Brain microvascular endothelial cell (primary cell): ENCODE data around the gene ADAMTS20.

Experiments
- DNase-seq: peaks from one replicate; pipeline ENCODE4 v3.0.0-alpha.2; 2020
- H3K27ac ChIP-seq: fragments of 250-450 bp; sonication (Bioruptor Pico); 2 replicates; pipeline ENCODE4 v1.5.1; 2020; ENCODE audit warnings: mild to moderate bottlenecking, moderate library complexity
- H3K27me3 ChIP-seq: fragments of 250-450 bp; sonication (Bioruptor Pico); replicated peaks from 2 replicates; pipeline ENCODE4 v1.5.1; 2020; ENCODE audit warnings: mild to moderate bottlenecking
- H3K36me3 ChIP-seq: fragments of 250-450 bp; sonication (Bioruptor Pico); replicated peaks from 2 replicates; pipeline ENCODE4 v1.5.1; 2020; ENCODE audit warnings: mild to moderate bottlenecking
- H3K4me3 ChIP-seq: 2 replicates; pipeline ENCODE4 v1.5.1; 2011; ENCODE audit warnings: low read depth, mild to moderate bottlenecking, control low read depth, low read length, moderate library complexity
- in situ Hi-C: cut with HindIII; loops from 2 replicates; pipeline ENCODE4 v1.10.0; 2017; ENCODE audit warnings: low sequenced_read_pairs, low pct_ligation_motif_present
- TF ChIP-seq, protein P1 (sequence below): IDR thresholded peaks from 2 replicates; pipeline ENCODE4 v1.5.1; 2011; ENCODE audit warnings: low read depth, mild to moderate bottlenecking, moderate library complexity, low read length, control low read depth, inconsistent platforms; ENCODE audit errors: missing control alignments

Gene ADAMTS20

GRCh38 chr12:43310596-43310995 lies 241.4 kb downstream of the ADAMTS20 start:
- Histone ChIP-seq H3K36me3 (no peaks in the 10 kb centered on the region), H3K27me3 (no peaks in the 10 kb centered on the region), H3K27ac (peak overlapping the region; percentile 84), H3K4me3 (no peak overlapping the region)
- no peak for DNase-seq
- TF ChIP-seq, protein P1, sequence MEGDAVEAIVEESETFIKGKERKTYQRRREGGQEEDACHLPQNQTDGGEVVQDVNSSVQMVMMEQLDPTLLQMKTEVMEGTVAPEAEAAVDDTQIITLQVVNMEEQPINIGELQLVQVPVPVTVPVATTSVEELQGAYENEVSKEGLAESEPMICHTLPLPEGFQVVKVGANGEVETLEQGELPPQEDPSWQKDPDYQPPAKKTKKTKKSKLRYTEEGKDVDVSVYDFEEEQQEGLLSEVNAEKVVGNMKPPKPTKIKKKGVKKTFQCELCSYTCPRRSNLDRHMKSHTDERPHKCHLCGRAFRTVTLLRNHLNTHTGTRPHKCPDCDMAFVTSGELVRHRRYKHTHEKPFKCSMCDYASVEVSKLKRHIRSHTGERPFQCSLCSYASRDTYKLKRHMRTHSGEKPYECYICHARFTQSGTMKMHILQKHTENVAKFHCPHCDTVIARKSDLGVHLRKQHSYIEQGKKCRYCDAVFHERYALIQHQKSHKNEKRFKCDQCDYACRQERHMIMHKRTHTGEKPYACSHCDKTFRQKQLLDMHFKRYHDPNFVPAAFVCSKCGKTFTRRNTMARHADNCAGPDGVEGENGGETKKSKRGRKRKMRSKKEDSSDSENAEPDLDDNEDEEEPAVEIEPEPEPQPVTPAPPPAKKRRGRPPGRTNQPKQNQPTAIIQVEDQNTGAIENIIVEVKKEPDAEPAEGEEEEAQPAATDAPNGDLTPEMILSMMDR, result no peak
- in situ Hi-C loops, result no loop called here

DNA sequence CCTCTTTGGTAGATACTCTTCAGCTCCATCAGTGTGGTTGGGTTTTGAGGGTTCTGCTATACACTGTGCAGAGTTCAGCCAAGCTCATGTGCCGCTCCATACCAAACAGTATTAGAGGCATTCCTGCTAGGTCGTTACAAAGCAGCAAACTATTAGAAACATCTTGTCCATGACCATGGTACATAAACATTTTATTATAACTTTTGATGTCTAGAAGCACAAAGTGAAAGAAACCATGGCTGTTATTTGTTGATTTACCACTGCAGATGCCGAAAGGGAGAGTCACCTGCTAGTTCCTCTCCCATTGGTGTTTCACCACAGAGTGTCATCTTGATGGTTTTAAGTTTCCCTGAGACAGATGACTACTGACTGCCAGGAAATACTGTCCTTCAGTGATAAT lies 242.0 kb downstream of the ADAMTS20 start:
- TF ChIP-seq, protein P1, result no peak
- H3K27me3 ChIP-seq, result no peaks in the 10 kb centered on the region
- no peaks in the 10 kb centered on the region for H3K36me3 ChIP-seq
- in situ Hi-C loops, result no loop called here
- peak; percentile 81 for DNase-seq
- no peak overlapping the region for H3K4me3 ChIP-seq
- H3K27ac ChIP-seq, result peak overlapping the region; percentile 84

DNA sequence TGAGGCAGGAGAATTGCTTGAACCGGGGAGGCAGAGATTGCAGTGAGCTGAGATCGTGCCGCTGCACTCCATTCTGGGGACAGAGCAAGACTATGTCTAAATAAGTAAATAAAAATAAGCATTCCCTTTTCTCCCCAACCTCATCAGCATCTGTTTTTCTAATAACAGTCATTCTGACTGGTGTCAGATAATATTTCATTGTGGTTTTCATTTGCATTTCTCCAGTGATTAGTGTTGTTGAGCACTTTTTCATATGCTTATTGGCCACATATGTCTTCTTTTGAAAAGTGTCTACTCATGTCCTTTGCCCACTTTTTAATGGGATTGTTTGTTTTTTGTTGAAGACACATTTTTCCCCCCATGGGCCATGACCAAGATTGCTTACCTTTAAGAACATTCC lies 243.2 kb downstream of the ADAMTS20 start:
- no peaks in the 10 kb centered on the region for H3K27me3 ChIP-seq
- H3K4me3 ChIP-seq, result no peak overlapping the region
- H3K36me3 ChIP-seq, result no peaks in the 10 kb centered on the region
- no peak overlapping the region for H3K27ac ChIP-seq
- in situ Hi-C loops, result no loop called here
- TF ChIP-seq, protein P1, result no peak
- no peak for DNase-seq

- no peaks in the 10 kb centered on the region for H3K36me3 ChIP-seq
- H3K27me3 ChIP-seq, result no peaks in the 10 kb centered on the region
- H3K4me3 ChIP-seq, result no peak overlapping the region
- in situ Hi-C loops, result no loop called here
- no peak for DNase-seq
- H3K27ac ChIP-seq, result peak overlapping the region; percentile 60
- TF ChIP-seq, protein P1, result no peak
These were observed 244.9 kb downstream of the ADAMTS20 start for GRCh38 chr12:43307126-43307525.

GRCh38 chr12:43306066-43306465 lies 245.9 kb downstream of the ADAMTS20 start:
- no peaks in the 10 kb centered on the region for H3K36me3 ChIP-seq
- no peaks in the 10 kb centered on the region for H3K27me3 ChIP-seq
- no peak overlapping the region for H3K4me3 ChIP-seq
- TF ChIP-seq, protein P1, result no peak
- peak; percentile 81 for DNase-seq
- H3K27ac ChIP-seq, result peak overlapping the region; percentile 60
- in situ Hi-C loops, result no loop called here

GRCh38 chr12:43305065-43305464 lies 246.9 kb downstream of the ADAMTS20 start:
- no peaks in the 10 kb centered on the region for H3K27me3 ChIP-seq
- H3K27ac ChIP-seq, result no peak overlapping the region
- in situ Hi-C loops, result no loop called here
- no peak for DNase-seq
- TF ChIP-seq, protein P1, result no peak
- H3K4me3 ChIP-seq, result no peak overlapping the region
- H3K36me3 ChIP-seq, result no peaks in the 10 kb centered on the region
